NCI-H446 (cell line): Measurements from ENCODE around the gene SPATA4.
A peak's percentile ranks its signal among the peaks of the same experiment; 100 is the strongest.
"Not testable (repeated sequence)": the region's sequence is repeated elsewhere in the genome, so short reads cannot be mapped to it uniquely, and the experiment has no call there.

Experiments
- DNase-seq, 2 experiments: peaks; one replicate each; lab custom pipeline; 2025; lab: John Stamatoyannopoulos, UW

Gene SPATA4

DNA sequence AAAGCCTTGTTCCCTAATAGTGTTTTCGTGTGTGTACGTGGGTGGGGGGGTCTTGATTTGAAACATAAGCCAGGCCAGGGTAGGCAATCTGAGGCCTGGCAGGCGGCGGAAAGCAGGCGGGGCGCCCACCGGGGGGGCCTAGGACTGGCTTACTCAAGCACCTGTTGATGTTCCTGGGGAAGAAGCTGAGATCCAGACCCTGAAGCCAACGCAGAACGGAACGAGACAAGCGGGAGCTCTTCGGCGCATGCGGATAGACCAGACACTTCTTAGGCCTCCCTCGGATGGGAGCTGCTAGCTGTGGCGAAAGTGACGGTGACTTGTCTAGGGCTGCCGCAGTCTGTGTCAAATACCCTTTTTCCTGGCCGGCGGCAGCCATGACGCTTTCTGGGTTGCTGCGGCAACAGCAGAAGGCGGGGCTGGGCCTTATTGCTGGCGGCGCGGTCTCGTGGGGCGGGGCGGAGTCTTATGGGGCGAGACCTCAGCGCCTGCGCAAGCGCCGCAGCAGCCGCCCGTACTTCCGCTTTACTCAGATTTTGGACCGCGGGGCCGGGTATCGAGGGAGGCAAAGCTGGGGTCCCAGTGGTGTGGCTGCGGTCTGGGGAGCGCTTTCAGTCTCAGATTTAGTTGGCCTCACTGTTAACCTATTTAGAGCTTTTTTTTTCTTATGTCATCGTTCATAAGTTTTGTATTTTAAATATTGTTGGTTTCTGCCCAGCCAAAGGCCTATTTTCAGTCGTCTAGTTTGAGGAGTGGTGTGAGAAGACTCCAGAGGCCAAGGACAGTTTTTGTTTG lies at the start of gene SPATA4:
SPATA4 (minus strand) TSS at position 402 of the 795 bp plus-strand sequence; CDS start at position 379, 23 bp downstream.
- peak; percentile 69 to 90 for DNase-seq

DNA sequence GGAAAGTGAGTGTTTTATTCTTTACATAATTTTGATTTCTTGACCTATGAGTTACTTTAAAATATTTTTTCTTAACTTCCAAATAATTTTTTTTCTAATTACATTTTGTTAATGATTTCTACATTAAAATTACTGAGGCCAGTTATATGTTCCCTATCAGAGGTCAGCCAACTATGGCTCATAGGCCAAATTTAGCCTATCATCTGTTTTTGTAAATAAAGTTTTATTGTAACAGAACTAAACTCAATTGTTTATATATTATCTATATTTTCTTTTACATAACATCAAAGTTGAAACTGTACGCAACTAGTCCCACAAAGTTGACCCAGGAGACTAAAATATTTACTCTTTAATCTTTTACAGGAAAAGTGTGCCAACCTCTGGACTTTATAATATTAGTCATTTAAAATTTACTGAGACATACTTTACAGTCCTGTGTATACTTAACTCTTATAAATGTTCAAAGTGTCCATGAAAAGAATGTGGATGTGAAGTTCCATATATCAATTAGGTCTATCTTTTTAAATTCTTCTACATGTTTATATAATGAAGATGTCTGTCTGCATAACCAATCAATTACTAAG lies 47.5 kb upstream of the SPATA4 start:
- no peak for DNase-seq

DNA sequence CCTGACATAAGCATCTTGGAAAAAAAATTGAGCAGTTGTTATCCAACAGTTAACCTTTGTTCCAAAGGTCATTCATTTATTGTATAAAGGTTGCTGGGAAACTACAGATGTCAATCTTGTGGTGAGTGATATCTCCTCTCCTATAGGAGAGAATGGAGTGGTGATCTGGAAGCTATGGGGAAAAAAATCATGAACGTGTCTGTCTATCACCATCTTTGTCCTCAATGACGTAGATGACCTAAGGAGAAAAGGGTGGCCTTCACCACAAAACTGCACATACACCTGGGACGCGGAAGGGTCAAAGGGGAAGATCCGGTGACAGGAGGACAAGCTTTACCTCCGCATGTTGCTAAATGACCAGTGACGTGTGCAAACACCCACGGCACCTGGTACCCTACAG lies 46.3 kb upstream of the SPATA4 start:
- DNase-seq = no peak

DNA sequence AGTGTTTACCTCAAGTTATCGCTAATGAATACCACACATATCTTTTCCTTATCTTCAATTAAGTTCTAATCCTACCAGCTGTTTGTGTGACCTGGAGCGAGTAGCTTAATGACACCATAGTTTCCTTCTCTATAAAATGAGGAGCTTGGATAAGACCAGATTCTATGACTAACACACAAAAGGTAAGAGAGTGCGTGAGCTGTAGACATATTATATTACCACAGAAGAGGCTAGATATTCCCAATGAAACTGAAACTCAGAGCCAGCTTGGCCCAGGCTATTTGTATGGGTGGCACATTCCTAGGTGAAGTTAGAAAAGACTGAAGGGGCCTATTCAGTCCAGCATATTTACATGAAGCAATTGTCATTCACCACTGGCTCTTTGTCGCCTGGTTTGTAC lies 43.4 kb upstream of the SPATA4 start:
- DNase-seq = no peak

DNA sequence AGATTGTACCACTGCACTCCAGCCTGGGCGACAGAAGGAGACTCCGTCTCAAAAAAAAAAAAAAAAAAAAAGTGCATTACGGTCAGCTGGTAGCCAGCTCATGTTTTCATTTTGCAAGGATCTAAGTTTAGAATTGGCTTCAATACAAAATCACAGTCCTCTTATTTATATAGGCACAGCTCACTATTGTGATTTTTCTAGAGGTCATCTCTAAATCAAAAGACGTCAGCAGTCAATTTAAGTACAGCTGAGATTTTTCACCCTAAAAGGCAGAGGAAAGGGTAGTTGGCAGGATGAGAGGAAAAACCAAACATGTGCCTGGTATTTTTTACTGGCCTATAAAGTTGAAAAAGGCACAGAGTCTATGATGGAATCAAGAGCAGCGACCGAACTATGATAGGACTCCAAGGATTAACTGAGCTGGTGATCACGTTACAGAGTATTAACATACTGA lies 42.8 kb upstream of the SPATA4 start:
- DNase-seq = no peak

DNA sequence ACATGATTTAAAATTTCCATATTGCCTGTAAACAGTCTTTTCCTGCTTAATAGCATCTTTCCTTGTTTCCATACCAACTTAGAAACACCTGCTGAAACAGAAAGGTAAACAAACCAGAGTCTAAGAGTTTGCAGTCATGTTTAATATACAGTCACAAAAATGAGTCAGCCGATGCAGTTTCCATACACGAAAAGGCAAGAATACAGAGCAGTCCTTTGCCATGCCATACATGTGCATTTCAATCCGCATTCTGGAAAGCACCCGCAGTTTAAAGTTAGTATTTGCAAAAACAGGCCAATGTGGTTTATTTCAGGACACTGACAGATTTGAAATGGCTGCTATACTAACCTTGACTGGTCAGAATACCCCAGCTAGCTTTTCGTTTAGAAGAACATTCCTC lies 41.6 kb upstream of the SPATA4 start:
- DNase-seq = no peak

DNA sequence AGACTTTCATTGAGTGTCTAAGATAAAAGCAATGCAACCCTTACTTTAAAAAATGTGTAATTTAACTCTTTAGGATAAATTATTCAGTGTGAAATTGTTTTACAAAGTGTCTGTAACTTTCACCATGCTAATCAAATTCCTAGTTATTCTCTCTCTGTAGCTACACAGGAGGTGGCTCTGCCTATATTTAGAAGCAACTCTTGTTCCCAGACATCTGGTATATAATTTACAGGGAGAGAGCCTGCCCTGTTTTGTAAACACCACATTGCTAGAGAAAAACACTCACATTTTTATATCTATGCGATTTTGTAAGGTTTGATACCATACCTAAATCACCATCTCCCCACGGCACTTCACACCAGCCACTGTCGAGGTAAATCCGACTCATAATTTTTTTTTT lies 35.5 kb upstream of the SPATA4 start:
- DNase-seq = no peak

DNA sequence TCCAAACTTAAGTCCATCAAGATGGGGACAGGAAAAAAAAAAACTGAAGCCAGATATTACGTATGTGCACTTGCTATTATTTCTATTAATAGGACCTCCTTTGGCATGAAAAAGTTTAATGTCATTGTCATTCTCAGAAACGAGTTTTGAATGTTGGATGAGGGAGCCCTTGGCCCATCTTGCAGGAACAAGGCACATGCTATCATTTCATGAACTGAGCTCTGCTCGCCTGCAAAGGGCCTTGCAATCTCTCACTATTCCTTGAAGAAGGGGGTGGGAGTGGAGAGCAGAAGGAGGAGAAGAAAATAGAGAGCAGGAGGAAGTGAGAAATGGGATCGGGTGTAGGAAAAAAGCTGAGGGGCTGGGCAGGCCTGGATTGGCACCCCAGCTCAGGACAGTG lies 34.3 kb upstream of the SPATA4 start:
- no peak for DNase-seq

DNA sequence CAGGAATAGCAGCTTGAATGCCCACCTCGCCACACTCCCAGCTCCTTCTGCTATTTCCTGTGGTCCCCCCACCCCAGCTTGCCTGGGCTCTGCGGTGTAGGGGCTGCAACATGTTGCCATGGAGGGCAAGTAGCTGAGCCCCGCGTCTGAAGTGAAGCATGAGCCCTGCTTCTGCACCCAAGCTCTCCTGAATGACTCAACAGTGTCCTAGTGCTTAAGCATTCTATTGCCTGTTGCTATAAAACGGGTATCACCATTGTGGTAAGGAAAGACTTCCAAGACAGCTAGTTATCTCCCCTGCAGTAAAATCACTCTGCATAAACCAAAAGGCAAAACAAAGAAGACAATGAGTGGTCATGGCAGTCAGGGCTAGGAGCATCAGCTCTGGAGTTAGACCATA lies 31.4 kb upstream of the SPATA4 start:
- DNase-seq = no peak

DNA sequence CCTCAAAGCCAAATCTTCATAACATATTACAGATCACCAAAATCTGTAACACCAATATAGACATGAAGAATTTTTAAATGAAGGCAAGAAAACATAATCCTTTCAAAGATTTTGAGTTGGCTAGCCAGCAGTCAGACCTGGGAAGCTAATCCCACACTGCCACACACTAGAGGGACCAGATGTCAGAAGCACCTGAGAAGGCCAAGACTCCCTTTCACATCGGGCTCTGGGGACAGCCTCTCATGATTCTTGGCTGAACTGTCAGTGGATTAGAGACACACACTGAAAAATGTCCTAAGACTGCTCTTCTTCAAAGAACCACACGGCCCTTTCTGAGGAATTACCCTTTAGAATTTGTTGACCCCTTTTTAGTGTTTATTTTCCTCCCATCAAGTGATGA lies 28.2 kb upstream of the SPATA4 start:
- no peak for DNase-seq

DNA sequence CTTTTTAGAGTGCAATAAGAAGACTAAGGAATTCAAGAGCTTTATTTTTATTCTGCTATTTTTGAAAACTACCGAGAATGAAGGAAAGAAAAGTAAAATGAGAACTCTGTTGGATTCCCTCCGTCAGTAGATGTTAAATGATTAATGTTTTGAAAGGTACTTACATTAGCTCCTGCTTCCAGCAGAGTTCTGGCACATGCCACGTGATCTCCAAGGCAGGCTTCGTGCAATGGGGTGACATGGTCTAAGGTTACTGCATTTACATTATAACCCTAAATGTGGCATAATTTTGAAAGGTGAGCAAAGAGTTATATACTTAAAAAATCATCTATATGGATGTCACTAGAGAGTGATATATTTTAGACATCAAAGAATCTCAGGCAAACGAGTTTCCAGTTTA lies 26.8 kb upstream of the SPATA4 start:
- no peak for DNase-seq

DNA sequence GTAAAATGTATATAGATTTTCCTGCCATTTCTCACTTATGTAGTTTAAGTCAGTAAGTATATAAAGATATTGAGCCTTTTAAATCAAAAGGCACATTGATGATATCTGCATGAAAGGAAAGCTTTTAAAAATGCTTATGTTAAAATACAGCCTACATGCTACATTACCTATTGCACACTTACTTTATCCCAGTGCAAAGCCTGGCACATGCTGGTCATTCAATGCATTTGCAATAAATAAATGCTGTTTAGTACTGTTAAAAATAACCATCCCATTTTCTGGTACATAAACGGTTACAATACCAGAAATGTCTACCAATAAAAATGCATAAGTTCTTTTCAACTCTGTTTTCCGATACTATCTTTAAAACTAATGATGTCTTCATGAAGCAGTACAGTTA lies 22.1 kb upstream of the SPATA4 start:
- no peak for DNase-seq

DNA sequence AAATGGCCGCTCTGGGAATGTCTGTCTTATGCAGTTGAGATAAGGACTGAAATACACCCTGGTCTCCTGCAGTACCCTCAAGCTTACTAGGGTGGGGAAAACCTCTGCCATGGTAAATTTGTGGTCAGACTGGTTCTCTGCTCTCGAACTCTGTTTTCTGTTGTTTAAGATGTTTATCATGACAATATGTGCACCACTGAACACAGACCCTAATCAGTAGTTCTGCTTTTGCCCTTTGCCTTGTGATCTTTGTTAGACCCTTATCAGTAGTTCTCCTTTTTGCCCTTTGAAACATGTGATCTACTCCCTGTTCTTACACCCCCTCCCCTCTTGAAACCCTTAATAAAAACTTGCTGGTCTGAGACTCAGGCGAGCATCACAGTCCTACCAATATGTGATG lies 17.0 kb upstream of the SPATA4 start:
- DNase-seq = not testable (repeated sequence)

DNA sequence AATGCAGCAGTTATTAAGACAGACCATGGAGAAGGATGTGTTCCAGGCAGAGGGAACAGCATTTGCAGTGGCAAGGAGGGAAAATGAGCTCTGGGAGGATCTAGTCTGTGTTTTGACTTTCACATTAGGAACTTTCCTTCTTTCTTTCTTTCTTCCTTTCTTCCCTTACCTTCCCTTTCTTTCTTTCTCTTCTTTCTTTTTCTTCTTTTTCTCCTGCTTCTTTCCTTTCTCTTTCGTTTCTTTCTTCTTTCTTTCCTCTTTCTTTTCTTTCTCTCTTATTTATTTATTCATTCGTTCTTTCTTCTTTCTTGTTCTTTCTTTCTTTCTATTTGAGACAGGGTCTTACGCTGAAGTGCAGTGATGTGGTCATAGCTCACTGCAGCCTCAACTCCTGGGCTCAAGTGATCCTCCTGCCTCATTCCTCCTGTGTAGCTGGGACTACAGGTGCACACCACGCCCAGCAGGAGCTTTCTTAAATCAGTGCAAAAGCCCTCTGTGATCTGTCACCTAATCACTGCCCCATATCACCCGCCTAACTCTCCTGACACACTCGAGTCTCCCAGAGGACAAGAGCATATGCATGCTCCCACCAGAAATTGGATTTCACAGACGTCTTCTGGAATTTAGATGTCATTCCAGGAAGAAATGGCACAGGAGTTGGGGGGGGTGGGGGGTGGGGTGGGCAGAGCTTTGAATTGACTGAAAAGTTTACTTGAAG lies 15.4 kb upstream of the SPATA4 start:
- no peak for DNase-seq

DNA sequence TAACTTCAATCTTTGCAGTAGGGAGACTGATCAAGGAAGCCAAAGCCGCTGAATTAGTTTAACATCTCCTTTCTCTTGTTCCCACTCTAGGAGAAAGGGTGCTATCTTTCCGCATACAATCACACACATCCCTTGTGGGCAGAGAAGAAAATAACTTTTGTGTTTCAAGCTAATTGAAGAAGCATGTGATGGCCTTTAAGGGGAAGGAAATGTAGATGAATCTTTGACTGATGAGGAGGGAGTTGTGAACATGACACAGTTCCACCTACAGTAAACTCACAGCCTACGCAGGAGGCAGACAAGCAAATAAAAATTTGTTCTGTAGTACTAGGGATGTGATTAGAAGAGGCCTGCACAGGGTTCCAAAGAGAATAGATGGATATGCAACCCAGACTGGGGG lies 14.7 kb upstream of the SPATA4 start:
- DNase-seq = no peak

DNA sequence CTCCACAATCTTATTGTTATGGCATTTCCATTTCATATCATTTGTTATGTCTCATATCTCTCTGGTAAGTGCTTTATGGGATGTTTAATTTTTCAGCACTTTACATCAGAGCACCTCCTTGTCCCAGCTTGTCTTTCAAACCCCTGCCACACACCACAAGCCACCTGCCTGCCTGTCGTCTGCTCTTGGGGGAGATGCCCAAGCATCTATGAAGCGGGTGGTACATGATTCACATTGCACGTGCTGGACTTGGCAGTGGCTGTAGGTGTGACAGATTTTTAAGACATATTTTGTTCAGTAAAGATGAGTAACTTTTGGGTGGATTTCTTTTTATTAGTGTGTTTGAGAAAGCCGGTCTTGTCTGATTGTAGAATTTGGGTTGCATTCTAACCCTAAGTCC lies 14.2 kb upstream of the SPATA4 start:
- no peak for DNase-seq

DNA sequence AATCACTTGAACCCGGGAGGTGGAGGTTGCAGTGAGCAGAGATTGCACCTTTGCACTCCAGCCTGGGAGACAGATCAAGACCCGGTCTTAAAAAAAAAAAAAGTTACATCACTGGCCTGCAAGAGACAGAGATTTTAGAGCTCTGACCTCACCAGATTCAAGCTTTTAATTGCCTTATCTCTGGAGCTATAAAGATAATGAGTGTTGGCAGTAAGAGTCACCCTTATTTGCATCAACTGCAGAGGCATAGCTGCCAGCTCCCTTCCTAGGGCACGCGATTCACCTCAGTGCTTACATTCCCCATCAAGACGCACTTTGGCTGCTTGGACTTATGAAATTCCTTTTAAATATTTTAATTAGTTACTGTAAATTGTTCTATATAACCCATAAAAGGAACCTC lies 12.5 kb upstream of the SPATA4 start:
- no peak for DNase-seq

DNA sequence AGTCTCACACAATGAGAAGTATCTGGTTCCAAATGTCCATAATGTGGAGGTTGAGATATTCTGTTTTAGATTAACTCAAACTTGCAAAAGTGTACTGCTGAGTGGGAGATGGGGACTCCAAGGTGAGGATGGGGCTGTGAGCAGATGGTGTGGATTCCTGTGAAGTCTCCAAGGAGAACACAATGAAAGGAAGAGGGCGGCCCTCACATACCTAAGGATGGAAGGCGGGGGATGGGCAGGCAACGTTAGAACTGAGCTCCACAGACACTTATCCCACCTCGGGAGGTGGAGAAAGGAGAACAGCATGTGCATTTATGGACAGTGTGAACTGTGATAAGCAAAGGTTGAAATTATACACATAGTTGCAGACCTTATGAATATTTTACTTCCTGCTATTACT lies 9.9 kb upstream of the SPATA4 start:
- no peak for DNase-seq

DNA sequence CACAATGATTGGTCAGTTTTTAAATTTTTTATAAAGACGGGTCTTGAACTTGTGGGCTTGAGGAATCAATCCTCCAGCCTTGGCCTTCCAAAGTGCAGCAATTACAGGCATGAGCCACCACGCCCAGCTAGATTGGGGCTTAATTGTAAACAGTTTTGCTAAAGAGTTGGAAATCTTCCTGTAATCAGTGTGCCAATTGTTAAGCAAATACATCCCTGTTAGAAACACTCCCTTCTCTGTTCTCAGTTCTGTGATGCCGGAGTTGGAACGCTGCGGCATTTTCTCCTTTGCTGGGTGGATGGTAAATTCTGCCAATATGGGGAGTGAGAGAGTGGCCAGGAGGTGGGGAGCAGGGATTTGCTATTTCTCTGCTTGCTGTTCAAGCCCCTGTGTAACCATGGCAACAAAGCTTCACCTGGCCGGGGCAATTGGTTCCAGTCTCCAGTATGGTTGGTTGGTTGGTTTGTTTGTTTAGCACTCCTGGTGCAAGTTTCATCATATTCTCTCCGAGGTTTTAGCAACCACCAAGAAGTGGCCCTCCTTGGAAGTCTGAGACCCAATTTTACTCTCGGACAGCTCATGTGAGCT lies 3.0 kb upstream of the SPATA4 start:
- DNase-seq = no peak

DNA sequence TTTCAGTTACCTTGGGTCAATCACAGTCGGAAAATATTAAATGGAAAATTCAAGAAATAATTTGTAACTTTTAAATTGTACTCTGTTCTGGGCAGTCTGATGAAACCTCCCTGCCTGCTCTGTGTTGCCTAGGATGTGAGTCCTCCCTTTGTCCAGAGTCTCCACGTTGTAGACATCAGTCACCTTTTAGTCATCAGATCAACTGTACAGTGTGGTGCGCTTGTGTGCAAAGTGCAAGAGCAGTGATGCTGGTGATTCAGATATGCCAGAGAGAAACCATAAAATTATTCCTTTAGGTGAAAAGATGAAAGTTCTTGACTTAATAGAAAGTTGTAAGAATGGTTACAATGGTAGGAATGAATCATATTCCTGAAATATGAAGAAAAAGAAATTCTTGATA lies 1.4 kb downstream of the SPATA4 start:
- DNase-seq = no peak

DNA sequence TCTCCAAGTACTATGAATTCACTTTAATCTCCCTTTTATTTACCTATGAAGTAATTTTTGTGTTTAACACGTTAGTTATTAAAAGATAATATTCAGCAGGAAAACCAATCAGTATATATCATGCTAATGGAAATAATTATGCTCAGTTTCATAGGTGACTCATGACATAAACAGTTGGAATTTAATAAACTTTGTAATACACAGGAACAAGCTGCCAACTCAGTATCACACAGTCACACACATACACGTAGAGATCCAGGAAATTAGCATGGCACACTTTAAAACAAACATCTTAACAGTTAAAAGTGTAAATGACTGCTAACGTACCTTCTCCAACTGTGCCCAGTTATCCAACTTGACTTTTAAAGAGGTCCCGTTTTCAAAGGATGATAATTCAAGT lies 2.3 kb downstream of the SPATA4 start:
- DNase-seq = no peak

DNA sequence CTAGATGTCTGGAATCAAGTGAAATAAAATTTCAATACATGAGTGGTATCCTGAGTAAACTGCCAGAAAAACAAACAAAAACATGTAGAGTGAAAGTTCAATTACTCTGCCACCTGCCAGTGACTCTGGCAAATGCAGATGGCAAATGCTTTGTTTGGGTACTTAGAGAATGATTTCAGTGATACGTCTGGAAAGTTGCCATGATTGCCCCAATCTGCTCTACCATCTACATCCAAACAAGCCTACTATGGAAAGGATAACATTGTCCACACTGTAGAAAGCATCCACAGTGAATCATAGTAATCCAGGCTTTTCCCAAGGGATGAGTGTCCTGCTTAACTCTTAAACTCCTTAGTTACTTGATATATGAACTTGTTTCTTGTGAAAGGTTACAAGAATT lies 3.4 kb downstream of the SPATA4 start:
- DNase-seq = peak in 1 of 2 experiments; percentile 43
